Globus pallidus (tissue), 1 donor: ENCODE measurements around the gene SLC16A6.
"Not testable (repeated sequence)": the region's sequence is repeated elsewhere in the genome, so short reads cannot be mapped to it uniquely, and the experiment has no call there.

Experiments
- DNase-seq: peaks from one replicate; pipeline ENCODE4 v3.0.0-alpha.2; 2015; ENCODE audit warnings: low spot score

SLC16A6 gene

GRCh38 chr17:68220186-68220585, 70.7 kb downstream of the SLC16A6 start:
- DNase-seq, result not testable (repeated sequence)

GRCh38 chr17:68219429-68219828, 71.5 kb downstream of the SLC16A6 start:
- DNase-seq, result not testable (repeated sequence)
